Measurements from ENCODE around the gene TAX1BP3.

TAX1BP3 gene

GRCh38 chr17:3657874-3658783 lies 10.2 kb downstream of the TAX1BP3 start:
- DNase-seq, result no peak

- DNase-seq, result no peak
Observed at GRCh38 chr17:3657588-3657869, 10.8 kb downstream of the TAX1BP3 start.

GRCh38 chr17:3656755-3657587 lies 11.4 kb downstream of the TAX1BP3 start:
- no peak for DNase-seq

- no peak for DNase-seq
Observed at GRCh38 chr17:3656353-3656752, 12.0 kb downstream of the TAX1BP3 start.

GRCh38 chr17:3655766-3656165 lies 12.6 kb downstream of the TAX1BP3 start:
- no peak for DNase-seq

DNA sequence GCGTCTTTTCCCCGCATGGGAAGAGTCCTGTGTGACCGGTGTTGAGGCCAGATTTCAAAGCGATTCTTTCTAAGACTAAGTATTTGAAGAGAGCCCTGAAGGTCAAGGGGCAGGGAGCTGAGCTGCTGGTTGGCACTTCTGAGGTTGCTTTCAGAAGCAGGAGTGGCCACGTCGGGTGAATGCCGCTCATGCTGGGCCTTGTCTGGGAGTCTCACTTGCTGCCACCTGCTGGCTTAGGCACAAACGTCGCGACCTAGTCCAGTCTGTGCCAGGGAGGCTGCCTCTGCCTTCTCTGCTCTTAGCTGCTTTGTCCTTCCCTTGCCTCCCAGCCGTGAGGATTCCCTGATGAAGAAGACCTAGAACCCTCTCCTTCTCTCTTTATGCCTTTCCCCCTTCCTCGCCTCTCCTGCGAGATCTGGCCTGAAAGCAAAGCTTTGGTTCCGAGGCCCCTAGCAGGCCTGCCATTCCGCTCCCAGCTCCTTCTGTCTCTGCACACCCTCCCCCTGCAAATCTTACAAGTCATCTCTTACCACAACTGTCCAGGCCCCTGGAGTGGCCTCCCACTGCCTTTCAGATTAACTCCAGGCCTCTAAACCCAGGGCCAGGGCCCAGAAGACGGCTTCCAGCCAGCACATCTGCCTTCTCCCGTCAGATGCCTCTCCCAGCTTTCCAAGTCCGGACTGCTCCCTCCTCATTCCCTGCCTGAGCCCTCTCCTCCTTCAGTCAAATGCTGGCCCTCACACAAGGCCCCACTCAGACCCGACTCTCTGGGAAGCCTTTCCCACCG lies 20.4 kb downstream of the TAX1BP3 start:
- peak; percentile 66 for DNase-seq

DNA sequence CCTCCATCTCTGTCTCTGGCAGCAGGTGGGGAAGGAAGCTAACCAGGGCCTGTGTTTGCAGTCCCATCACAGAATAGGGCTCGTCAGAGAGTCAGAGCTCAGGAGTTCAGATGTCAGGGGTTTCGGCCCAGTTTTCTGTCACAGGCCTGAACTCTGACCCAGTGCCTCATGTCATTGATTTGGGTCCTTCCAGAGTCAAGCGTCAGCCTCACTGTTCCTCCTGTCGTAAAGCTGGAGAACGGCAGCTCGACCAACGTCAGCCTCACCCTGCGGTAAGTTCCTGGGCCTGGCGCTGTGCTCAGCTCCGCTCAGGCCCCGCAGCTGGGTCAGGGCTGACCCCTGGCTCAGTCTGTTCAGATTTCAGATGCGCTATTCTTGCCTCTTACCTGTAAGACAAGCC lies 21.1 kb downstream of the TAX1BP3 start:
- DNase-seq, result no peak

DNA sequence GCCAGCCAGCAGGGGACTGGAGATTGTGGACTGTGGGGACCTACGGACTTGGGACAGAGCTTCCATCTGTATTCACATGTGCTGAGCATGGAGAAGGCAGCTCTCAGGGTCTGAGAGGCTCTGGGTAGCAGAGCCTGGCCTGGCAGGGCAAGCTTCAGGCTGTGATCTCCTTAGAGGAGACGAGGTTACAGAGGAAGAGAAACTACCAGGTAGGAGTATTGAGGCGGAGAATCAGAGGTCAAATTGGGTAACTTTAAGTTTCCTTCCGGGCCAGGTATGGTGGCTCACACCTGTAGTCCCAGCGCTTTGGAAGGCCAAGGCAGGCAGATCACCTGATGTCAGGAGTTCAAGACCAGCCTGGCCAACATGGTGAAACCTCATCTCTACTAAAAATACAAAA lies 23.1 kb downstream of the TAX1BP3 start:
- DNase-seq, result no peak

- no peak for DNase-seq
Observed at GRCh38 chr17:3643889-3644349, 24.5 kb downstream of the TAX1BP3 start.

GRCh38 chr17:3641717-3642486 lies 26.5 kb downstream of the TAX1BP3 start:
- peak; percentile 35 for DNase-seq

DNA sequence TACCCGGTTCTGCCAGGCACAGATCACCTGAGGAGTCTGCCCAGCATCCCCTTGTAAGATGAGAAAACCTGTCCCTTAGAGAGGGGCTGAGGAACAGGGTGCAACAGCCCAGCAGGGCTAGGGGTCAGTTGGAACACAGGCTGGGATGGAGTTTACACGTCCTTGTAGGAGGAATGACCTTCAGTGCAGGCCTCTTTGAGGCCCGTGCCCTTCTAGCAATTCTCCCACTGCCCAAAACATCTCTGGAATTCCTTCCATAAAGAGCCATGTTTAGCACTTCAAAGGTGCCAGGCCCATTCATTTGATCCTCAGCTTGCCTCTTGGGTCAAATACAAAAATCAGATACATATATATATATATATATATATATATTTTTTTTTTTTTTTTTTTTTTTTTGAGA lies 27.4 kb downstream of the TAX1BP3 start:
- DNase-seq, result no peak

DNA sequence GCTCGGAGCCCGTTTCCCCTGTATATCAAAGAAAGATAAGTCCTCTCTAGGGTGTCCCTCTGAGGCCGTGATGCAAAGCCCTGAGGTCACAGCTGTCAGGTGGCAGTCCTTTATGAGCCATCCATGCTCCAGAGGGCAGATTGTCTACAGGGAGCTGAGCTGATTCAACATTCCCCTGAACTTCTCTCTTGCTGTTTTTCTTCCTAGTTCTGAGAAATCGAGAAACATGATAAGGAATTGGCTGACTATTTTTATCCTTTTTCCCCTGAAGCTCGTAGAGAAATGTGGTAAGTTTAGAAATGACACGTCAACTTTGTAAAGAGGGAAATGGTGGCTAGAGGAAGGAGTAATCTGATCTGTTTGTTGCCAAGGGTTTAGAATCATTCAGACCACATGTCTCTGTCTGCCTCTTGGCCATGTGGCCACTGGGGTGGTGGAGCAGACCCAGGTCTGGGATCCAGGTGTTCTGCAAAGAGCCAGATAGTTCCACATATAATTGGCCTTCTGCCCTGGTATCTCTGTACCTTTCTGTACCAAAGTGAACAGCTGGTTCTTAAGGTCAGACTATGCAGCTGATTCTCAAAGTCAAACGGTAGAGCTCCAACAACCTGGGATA lies 28.3 kb downstream of the TAX1BP3 start:
- DNase-seq, result peak; percentile 93

- DNase-seq, result no peak
Observed at GRCh38 chr17:3636908-3637373, 31.4 kb downstream of the TAX1BP3 start.

DNA sequence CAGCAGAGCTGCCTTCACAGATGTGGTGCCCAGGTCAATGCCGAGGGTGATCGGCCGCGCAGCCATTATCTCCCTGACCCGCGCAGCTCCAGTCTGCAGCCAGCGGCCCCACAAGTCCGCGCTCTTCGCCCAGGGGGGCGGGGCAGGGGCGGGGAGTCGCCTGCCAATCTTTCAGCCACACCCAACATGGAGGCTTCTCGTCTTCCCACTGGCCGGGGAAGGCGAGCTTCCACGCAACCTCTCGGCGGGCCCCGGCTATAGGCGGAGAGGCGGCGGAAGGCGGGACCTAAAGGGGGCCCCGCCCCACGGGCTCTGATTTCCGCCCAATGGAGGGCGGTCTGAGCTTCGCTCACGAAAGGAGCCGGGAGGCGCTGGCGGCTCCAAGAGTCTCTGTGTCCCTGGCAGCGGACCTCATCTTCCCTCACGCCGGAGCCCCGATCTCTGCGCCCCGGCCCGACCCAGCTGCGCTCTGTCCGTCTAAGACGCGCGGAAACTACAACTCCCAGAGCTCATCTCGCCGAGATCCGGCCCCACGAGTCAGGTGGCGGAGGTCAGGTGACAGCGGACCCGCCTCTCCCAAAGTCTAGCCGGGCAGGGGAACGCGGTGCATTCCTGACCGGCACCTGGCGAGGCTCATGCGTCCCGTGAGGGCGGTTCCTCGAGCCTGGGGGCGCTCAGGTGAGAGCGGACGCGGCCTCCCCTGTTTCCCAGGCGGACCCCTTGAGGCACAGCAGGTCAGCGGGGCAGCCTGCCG lies 32.0 kb downstream of the TAX1BP3 start, which contains the start of the genes CTNS and SHPK:
CTNS (plus strand) TSS at position 607 of the 754 bp plus-strand sequence. CDS start 3,447 bp downstream, outside the sequence.
SHPK (minus strand) TSS at position 97 of the 754 bp plus-strand sequence; CDS start at position 66, 31 bp downstream.
- DNase-seq, result peak; percentile 97

- peak; percentile 10 for DNase-seq
Observed at GRCh38 chr17:3635474-3636153, 32.8 kb downstream of the TAX1BP3 start.

- DNase-seq, result no peak
Observed at GRCh38 chr17:3632287-3632686, 36.1 kb downstream of the TAX1BP3 start.

DNA sequence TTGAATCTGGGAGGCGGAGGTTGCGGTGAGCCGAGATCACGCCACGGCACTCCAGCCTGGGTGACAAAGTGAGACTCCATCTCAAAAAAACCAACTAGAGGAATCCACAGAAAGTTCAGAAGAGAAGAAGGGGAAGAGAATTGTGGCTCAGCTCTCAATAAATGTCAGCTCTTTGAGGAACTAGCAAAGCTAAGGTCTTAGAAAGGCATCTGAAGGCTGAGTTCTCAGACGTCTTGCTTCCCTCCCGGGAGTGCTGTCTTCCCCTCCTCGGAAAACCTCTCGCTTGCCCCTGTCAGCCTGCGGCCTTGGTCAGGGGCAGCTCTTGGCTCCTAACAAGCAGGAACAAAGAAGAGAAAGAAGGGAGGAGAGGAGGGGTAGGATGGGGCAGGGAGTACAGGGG lies 37.6 kb downstream of the TAX1BP3 start:
- no peak for DNase-seq

GRCh38 chr17:3627769-3628167 lies 40.6 kb downstream of the TAX1BP3 start:
- no peak for DNase-seq

DNA sequence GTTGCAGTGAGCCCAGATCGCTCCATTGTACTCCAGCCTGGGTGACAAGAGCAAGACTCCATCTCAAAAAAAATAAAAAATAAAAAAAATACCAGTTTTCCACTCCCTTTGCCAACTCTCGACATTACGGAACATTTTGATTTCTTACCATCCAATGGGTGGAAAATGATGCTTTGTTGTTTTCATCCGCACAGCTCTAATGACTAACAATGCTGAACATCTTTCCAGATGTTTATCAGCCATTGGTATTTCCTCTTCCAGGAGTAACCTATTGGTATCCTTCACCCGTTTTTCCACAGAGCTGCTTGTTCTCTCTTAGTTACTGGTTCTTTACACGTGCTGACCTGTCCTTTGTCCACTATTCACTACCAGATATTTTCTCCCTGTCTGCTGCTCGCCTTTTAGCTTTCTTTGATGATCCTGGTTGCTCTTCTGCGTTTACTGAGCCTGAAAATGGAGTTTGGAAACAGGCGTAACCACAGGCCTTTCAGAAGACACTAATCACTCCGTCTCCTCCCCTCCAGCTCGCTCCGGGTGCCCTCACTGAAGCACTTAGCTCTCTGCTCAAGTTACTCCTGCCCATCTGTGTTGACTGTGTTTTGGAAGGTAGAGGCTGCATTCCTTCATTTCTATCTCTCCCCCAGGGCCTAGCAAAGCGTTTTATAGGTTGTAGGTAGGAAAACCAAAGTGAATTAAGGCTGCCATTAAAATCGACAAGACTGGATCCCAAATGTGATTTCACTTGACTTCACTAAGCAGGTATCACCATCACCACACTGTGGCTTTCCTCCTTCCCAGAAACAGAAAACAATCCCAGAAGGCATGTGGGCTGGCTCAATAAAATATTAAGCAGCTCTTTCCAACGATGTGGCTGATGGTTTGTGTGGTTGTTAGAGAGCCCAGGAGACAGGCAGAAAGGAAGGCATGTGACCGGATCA lies 41.3 kb downstream of the TAX1BP3 start:
- no peak for DNase-seq

All from hematopoietic multipotent progenitor cell treated with erythropoietin and hydrocortisone succinate and interleukin-3 and kit ligand, for 8 days (in vitro differentiated cells).